ENCODE measurements around the gene CA9.

CA9 gene

DNA sequence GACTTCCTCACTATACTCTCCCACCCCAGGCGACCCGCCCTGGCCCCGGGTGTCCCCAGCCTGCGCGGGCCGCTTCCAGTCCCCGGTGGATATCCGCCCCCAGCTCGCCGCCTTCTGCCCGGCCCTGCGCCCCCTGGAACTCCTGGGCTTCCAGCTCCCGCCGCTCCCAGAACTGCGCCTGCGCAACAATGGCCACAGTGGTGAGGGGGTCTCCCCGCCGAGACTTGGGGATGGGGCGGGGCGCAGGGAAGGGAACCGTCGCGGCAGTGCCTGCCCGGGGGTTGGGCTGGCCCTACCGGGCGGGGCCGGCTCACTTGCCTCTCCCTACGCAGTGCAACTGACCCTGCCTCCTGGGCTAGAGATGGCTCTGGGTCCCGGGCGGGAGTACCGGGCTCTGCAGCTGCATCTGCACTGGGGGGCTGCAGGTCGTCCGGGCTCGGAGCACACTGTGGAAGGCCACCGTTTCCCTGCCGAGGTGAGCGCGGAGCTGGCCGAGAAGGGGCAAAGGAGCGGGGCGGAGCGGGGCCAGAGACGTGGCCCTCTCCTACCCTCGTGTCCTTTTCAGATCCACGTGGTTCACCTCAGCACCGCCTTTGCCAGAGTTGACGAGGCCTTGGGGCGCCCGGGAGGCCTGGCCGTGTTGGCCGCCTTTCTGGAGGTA is 2.1 kb downstream of the CA9 start:
- DNase-seq (ENCODE audit: low spot score): no peak

DNA sequence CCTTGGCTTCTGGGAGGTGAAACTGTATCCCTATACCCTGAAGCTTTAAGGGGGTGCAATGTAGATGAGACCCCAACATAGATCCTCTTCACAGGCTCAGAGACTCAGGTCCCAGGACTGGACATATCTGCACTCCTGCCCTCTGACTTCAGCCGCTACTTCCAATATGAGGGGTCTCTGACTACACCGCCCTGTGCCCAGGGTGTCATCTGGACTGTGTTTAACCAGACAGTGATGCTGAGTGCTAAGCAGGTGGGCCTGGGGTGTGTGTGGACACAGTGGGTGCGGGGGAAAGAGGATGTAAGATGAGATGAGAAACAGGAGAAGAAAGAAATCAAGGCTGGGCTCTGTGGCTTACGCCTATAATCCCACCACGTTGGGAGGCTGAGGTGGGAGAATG is 5.4 kb downstream of the CA9 start:
- DNase-seq (ENCODE audit: low spot score): no peak

DNA sequence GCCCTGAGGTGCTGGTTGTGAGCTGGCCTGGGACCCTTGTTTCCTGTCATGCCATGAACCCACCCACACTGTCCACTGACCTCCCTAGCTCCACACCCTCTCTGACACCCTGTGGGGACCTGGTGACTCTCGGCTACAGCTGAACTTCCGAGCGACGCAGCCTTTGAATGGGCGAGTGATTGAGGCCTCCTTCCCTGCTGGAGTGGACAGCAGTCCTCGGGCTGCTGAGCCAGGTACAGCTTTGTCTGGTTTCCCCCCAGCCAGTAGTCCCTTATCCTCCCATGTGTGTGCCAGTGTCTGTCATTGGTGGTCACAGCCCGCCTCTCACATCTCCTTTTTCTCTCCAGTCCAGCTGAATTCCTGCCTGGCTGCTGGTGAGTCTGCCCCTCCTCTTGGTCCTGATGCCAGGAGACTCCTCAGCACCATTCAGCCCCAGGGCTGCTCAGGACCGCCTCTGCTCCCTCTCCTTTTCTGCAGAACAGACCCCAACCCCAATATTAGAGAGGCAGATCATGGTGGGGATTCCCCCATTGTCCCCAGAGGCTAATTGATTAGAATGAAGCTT is 6.1 kb downstream of the CA9 start:
- no peak for DNase-seq (ENCODE audit: low spot score)

DNA sequence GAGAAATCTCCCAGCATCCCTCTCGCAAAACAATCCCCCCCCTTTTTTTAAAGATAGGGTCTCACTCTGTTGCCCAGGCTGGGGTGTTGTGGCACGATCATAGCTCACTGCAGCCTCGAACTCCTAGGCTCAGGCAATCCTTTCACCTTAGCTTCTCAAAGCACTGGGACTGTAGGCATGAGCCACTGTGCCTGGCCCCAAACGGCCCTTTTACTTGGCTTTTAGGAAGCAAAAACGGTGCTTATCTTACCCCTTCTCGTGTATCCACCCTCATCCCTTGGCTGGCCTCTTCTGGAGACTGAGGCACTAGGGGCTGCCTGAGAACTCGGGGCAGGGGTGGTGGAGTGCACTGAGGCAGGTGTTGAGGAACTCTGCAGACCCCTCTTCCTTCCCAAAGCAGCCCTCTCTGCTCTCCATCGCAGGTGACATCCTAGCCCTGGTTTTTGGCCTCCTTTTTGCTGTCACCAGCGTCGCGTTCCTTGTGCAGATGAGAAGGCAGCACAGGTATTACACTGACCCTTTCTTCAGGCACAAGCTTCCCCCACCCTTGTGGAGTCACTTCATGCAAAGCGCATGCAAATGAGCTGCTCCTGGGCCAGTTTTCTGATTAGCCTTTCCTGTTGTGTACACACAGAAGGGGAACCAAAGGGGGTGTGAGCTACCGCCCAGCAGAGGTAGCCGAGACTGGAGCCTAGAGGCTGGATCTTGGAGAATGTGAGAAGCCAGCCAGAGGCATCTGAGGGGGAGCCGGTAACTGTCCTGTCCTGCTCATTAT is 6.8 kb downstream of the CA9 start:
- DNase-seq (ENCODE audit: low spot score): no peak

DNA sequence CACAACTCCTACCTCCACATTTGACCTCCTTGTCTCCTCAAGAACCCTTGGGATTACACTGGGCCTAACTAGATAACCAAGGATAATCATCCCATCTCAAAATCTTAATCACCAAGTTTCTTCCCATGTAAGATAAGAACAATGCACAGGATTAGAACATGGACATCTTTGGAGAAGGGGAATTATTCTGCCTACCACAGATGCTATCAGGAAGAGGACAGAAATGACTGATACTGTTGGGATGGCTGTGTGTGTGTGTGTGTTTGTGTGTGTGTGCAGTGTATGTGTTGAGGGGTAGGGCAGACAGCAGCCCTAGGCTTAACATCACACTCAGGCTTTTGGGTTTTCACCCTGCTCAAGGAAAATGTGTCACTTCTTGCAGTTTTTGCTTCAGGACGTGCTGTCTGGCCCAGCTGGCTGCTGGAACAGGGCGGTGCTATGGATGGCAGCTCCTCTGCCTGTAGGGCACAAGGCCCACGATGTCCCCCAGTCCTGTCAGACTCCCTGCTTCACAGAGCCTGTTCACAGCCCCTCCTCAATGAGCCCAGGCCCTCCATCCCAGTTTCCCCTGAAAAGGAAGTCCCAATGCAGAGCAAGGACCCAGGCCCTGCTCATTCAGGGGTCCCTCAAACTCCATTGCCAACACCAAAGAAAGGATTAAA is 7.7 kb downstream of the CA9 start:
- DNase-seq (ENCODE audit: low spot score): no peak

DNA sequence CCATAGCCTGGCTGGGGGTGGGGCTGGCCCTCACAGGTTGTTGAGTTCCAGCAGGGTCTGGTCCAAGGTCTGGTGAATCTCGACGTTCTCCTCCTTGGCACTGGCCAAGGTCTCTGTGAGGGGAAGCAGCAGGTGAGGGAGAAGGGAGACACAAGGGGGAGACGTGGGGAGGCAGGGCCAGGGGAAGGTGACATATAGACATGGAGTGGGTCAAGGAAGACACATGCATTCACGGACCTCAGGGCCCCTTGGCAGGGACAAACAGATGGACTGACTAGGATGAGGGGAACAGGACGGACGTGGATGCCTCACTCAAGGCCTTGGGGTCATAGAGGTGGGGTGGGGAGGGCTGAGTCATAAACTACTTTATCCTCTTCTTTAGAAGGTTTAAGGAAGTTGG is 8.3 kb downstream of the CA9 start:
- DNase-seq (ENCODE audit: low spot score): no peak

DNA sequence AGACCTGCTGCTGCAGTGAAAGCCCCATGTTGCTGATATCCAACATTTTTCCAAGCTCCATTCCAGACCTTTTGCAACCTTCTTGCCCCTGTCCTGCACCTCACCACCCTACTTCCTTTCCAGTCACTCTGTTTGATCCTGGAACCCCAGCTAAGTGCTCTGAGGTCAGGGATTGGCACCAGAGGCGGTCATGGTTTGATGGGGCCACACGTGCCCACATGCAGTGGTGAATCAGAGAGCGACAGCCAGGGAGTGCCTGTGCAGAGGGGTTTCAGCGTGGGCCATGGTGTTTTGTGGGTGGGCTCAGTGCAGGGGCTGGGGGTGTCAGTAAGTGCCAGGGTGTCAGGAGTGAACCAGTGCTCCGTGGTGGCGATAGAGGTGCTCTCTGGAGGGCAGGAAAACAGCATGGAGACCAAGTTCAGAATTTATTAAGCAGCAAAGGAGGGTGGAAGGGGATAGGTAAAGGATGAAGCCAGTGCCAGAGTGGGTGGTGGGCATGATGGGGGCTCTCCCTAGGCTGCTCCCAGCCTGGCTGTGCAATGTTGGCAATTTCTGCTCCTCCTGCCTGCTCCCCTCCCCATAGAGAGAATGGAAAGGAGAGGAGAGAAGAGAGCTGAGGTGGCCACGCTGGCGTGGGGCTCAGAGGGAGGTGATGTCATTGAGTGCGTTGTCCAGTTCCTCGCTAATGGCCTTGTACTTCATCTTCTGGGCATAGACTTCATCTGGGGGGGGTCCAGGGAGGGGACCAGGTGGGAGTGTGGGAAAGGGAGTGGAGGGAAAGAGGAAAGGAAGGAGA is 9.0 kb downstream of the CA9 start:
- no peak for DNase-seq (ENCODE audit: low spot score)

DNA sequence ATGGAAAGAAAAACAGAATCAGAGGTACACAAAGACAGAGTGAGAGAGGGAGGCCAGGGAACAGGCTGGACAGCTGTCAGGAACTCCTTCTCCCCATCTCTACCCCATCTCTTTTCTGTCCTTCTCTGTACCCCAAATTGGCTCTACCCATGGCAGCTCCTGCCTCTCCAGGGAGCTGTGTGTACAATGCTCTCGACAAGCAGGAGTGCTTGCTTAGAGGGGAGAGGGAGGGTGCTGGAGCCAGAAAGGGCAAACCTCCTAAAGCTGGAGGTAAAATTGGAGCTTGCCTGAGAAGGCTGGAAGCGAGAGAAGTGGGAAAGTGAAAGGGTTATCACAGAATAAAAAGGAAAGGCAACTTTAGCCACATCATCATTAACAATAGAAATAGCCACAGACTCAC is 9.6 kb downstream of the CA9 start:
- DNase-seq (ENCODE audit: low spot score): no peak

DNA sequence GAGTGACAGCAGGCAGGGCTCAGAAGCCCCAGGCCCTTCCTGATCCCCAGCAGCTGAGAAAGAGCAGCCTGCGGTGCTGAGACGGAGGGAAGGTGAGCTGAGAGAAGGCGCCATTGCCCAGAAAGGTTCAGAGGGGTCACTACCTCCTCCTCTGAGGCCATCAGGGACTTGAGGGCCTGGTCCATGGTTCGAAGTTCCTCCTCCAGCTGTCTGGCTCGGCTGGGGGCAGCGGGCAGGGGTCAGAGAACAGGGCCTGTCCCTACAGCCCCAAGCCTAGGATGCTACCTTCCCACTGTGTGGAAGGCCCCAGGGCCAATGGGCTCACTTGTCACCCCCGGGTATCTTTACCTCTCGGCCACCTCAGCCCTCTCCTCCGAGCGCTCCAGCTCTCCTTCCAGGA is 11.2 kb downstream of the CA9 start:
- DNase-seq (ENCODE audit: low spot score): no peak

DNA sequence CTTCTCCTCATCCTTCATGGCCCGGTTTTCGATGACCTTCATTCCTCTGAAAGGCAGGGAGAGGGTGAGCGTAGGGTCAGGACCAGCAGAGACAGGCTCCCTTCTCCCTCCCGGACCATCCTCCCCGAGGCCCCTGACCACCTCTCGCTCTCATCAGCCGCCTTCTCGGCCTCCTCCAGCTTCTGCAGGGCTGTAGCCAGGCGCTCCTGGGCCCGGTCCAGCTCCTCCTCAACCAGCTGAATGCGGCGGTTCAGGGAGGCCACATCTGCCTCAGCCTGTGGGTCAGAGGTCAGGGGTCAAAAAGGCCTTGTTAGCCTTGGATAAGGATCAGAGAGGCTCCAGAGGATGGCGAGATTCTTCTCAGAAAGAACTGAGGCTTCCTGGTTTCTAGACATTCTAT is 11.8 kb downstream of the CA9 start:
- DNase-seq (ENCODE audit: low spot score): no peak

DNA sequence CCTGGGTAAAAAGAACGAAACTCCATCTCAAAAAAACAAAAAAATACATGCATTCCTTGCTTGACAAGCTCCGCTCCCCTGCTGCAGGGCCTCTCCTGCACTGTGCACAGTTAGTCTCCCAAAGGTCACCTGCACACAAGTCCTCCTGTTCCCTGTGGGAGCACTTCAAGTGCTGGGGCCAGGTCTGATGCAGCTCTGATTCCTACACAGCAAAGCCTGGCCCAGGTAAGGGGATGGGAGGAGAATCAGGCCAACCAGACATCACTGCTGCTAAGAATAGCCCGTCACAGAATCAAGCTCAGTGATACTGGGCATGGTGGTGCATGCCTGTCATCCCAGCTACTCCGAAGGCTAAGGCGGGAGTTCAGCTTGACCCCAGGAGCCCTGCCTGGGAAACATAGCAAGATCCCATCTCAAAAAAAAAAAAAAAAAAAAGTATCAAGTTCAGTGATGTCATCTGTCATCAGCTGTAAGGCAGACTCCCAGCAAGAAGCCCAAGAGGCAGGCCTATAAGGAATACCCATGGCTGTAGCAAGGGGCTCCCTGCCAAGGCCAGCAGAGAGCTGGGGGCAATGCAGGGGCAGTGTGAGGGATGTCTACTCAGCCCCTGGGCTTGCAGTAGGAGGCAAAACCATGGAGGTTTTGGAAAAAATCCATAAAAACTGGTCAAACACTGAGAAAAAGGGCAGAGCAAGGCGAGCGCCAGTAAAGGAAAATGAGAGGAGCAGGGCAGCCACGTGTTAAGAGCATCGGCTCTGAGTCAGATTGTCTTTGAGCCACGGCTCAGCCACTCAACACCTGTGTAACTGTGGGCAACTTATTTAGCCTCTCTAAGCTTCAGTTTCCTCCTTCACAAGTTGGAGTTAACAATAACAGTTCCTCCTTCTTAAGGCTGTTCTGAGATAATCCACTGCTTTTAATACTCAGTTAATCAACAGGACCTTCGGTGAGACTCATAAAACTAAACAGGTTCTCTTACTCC is 12.8 kb downstream of the CA9 start:
- DNase-seq (ENCODE audit: low spot score): no peak

DNA sequence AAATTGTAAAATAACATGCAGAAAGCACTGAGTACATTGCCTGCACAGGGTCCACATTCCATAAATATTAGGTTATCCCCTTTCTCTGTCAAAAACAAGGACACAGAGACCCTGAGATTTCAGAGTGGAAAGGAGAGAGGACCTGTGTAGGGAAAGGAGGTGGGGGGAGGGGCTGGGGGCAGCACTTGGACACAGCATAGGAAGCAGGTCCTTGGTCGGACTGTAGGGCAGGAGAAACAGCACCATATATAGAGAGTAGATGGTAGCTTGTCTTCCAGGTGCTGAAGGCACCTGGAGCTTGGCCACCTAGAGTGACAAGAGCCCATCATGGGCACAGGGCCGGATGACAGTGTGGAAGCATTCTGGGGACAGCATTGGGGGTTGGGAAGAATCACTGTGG is 13.6 kb downstream of the CA9 start:
- no peak for DNase-seq (ENCODE audit: low spot score)

DNA sequence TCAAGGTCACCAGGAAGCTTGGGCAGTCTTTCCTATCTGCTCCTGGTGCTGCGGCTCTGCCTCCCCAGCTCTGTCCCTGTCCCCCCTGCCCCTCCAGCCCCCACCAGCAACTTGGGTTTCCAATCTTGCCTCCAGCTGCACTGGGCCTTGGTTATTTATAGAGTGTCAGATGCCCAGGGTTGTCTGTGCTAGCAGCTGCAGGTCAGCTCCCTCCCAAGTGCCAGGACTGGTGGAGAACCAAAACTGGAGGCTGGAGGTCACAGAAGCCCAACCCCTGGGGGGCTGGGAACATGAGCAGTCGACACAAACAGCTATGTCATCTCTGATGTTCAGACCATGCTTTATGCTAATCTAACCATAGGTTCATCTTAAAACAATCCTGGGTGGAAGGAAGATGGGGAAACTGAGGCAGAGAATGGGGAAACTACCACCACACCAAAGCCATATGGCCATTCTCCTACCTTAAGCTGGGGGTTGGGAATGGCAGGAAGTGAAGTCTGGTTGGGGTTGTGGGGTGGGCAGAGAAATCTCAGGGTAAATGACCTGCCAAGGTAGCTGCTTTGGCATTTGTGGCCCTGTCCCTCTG is 14.3 kb downstream of the CA9 start:
- no peak for DNase-seq (ENCODE audit: low spot score)

DNA sequence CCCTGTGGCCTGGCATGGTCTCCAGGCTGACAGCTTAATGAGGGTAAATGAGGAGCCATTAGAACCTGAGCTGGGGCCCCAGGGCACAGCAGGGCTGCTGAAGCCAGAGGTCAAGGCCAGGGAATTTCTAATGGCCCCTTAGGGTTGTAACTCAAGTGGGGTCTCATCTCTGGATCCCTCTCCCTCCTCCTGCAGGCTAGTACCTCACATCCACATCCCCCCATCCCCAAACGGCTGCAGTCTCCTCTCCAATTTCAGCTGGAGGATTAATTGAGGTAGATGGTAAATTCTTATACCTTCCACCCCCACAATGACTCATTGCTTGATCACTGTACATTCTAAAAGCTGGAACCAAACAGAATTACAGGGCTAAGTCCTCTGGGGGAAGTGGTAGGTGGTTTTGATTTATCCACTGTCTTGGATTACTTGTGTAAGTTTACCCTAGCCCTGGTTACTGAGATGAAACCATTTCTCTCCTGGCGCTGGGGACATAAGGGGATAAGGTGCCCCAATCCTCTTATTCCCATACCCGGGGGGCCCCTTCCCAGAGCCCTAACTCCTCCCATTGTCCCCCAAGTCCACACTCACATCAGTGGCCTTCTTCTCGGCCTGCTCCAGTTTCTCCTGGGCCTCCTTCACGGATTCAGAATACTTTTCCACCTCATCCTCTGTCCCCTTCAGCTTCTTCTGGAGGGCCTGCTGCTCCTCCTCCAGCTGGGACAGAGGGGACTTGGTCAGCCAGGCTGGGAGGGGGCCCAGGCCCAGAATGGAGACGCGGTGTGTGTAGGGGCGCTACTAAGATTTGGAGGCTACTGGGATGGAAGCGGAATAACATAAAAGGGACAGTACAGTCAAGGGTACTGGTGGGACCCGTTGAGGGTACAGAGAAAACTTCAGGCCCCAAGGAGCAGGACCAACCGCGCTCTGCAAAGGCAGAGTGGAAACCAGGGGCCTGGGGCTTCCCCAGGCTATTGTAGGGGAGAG is 15.1 kb downstream of the CA9 start:
- no peak for DNase-seq (ENCODE audit: low spot score)

DNA sequence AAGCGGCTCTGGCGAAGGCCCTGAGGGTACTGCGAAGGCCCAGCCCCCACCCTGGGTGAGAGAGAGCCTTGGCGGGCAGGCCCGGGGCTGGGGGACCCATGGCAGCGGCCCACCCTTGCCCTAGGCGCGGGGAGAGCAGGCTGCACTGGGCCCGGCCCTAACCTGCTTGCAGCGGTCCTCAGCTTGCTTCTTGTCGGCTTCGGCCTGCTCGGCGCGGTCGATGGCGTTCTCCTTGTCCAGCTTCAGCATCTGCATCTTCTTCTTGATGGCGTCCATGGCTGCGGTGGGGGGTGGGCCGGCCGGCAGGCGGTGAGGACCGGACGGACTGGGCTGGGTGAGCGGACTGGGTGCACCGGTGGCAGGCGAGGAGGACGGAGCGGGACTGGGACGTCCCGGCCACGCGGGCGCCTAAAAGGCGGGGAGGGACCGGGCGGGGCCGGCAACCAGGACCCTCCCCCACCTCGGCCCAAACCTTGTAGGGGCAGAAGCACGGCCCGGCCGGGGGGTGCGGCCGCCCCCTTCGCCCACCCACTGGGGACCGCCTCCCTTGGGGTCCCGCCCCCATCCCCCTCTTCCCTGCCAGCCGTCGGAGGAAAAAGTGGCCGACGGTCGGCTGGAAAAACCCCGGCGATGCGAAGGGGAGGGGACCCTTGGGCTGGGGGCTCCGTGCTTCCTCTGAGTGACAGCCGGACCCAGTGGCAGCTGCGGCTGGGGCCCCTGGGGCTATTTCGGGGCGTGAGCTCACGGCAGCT is 16.0 kb downstream of the CA9 start, which contains the start of gene TPM2:
TPM2 (minus strand) TSS at position 384 of the 752 bp plus-strand sequence; CDS start at position 276, 108 bp downstream.
- no peak for DNase-seq (ENCODE audit: low spot score)

DNA sequence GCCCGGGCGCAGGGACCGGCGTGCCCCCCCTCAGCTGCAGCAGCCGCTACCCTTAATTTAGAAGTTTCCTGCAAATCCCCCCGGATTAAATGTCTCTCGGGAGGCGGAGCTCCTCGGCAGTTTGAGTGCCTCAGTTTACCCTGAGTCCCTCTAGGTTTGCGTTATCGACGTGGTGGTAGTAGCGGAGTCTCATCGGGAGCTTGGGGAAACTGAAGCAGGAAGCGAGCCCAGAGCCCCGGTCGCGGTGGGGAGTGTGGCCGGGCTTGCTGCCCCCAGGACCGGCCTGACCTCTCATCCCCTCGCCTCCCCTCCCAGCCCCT is 16.5 kb downstream of the CA9 start:
- DNase-seq (ENCODE audit: low spot score): no peak

DNA sequence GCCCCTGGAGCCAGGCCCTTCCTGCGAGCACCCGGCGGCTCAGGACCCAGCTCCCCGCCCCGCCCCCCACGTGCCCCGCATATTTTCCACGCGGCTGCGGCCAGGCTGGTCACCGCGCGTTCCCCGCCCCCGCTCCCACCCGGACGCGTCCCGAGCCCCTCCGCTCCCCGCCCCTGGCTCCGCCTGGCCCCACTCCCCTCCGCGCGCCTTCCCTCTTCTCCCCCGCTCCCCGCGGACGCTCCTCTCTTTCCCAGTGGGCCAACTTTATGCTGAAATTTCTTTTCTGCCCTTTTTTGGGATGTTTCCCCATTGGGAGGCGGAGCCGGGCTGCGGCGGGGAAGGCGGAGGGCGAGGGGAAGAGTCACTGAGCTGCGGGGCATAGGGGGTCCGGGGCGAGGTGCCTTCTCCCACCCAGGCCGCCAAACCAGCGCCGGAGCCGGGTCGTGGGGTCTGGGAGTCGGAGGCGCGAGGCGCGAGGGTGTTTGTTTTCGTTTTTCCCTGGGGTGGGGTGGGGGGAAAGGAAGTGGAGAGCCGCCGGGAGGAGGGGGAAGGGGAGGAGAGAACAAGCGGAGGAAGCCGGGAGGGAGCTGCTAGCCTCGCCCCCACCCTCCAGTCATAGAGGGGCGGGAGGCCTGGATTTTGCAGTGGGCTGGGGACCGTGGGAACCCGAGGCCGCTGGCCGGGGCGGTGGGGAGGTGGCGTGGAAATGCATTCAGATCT is 17.0 kb downstream of the CA9 start:
- peak; percentile 16 for DNase-seq (ENCODE audit: low spot score)

DNA sequence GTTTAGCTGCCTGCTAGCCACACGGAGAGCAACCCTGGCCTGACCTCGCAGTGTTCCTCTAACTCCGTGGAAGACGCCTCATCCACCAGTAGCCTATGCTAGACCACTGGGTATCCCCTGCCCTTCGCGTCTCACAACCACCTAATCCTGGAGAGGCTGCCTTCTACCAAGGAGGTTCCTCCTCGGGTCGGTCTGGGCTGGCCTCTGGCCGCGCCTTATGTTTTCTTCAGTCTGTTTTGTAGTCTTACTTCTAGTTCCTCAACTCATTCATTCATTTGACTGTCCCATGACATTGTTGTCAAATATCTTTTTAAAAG is 17.6 kb downstream of the CA9 start:
- no peak for DNase-seq (ENCODE audit: low spot score)
